MM.1S (cell line): ENCODE data around the gene GRM5.

Source experiments
- EZH2 ChIP-seq: fragments of 300-600 bp; sonication (generic); optimal IDR thresholded peaks from 2 replicates; pipeline ENCODE3; 2017; ENCODE audit warnings: low read depth, mild to moderate bottlenecking, antibody characterized with exemption, low read length, mixed read lengths
- EZH2phosphoT487 ChIP-seq: fragments of 300-600 bp; sonication (generic); IDR thresholded peaks from 2 replicates; pipeline ENCODE4 v1.6.1; 2018; ENCODE audit warnings: antibody characterized with exemption, low read length
- TF ChIP-seq, protein P1 (sequence below): fragments of 300-600 bp; sonication (generic); IDR thresholded peaks from 2 replicates; pipeline ENCODE4 v1.5.1; 2016; ENCODE audit warnings: antibody characterized with exemption, low read length, mixed read lengths

DNA sequence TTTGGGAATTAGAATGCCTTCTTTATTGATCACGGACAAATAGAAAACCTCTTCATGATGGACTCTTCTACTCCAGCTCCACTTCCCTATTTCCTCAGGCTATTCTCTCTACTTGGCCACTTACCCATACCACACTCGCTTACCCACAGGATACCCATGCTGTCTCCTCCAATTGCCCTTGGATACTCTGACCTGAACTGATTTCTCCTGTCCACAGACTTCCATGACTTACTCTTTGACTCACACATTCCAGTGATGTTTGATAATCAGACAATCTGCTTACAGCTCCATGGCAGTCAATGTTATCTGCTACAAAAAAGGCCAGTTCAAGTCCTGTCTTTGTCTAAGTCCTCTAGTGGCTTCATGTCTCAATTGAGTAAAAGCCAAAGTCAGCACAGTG is 436.3 kb downstream of the GRM5 start:
- TF ChIP-seq, protein P1, sequence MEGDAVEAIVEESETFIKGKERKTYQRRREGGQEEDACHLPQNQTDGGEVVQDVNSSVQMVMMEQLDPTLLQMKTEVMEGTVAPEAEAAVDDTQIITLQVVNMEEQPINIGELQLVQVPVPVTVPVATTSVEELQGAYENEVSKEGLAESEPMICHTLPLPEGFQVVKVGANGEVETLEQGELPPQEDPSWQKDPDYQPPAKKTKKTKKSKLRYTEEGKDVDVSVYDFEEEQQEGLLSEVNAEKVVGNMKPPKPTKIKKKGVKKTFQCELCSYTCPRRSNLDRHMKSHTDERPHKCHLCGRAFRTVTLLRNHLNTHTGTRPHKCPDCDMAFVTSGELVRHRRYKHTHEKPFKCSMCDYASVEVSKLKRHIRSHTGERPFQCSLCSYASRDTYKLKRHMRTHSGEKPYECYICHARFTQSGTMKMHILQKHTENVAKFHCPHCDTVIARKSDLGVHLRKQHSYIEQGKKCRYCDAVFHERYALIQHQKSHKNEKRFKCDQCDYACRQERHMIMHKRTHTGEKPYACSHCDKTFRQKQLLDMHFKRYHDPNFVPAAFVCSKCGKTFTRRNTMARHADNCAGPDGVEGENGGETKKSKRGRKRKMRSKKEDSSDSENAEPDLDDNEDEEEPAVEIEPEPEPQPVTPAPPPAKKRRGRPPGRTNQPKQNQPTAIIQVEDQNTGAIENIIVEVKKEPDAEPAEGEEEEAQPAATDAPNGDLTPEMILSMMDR = no peak
- TF ChIP-seq EZH2phosphoT487 = no peak
- no peak for TF ChIP-seq EZH2
